Liver (tissue), 9 donors: ENCODE measurements around the gene CTSF. TPM values are rescaled to one million over a fixed set of nuclear protein-coding genes. Genes with fewer than 3 reads are reported as not detected.

Experiments
- DNase-seq: peaks from one replicate; pipeline ENCODE4 v3.0.0-alpha.2; 2017; ENCODE audit warnings: low spot score
- H3K27ac ChIP-seq, 2 donors: one replicate each; pipeline ENCODE4 v1.7.0; 2013; ENCODE audit warnings: inconsistent platforms in 2 of 2, low read length in 2 of 2, control low read depth in 1 of 2, low read depth in 1 of 2, mild to moderate bottlenecking in 1 of 2
- H3K27me3 ChIP-seq, 4 donors: one replicate each; pipeline versions ENCODE4 v1.6.1 to v1.7.0; 2013; ENCODE audit warnings: low read length in 3 of 4, inconsistent platforms in 1 of 4, mild to moderate bottlenecking in 1 of 4, moderate library complexity in 1 of 4; ENCODE audit not compliant: control insufficient read depth in 4 of 4, insufficient read depth in 4 of 4
- H3K36me3 ChIP-seq, 4 donors: one replicate each; pipeline versions ENCODE4 v1.6.1 to v1.7.0; 2013; ENCODE audit warnings: low read length in 3 of 4, mild to moderate bottlenecking in 3 of 4, low read depth in 1 of 4, moderate library complexity in 1 of 4; ENCODE audit not compliant: control insufficient read depth in 4 of 4, insufficient read depth in 3 of 4
- H3K4me1 ChIP-seq, 4 donors: one replicate each; pipeline versions ENCODE4 v1.6.1 to v1.7.0; 2013; ENCODE audit warnings: low read length in 3 of 4, mild to moderate bottlenecking in 3 of 4, moderate library complexity in 1 of 4; ENCODE audit not compliant: control insufficient read depth in 4 of 4, insufficient read depth in 4 of 4
- H3K4me3 ChIP-seq, 3 donors: one replicate each; pipeline versions ENCODE4 v1.6.1 to v1.7.0; 2013; ENCODE audit warnings: low read length in 3 of 3, control low read depth in 1 of 3, low read depth in 1 of 3, mild to moderate bottlenecking in 1 of 3
- H3K9ac ChIP-seq, 2 donors: one replicate each; pipeline ENCODE4 v1.7.0; 2013; ENCODE audit warnings: low read length in 2 of 2, mild to moderate bottlenecking in 2 of 2, moderate library complexity in 2 of 2, control low read depth in 1 of 2, low read depth in 1 of 2
- H3K9me3 ChIP-seq, 4 donors: one replicate each; pipeline versions ENCODE4 v1.6.1 to v1.7.0; 2013; ENCODE audit warnings: low read length in 3 of 4; ENCODE audit not compliant: control insufficient read depth in 4 of 4
- EGR1 ChIP-seq, 2 donors: IDR thresholded peaks; 2 replicates each; pipeline ENCODE4 v1.6.1; 2016 to 2018; ENCODE audit warnings: antibody characterized with exemption in 2 of 2, low read depth in 2 of 2
- FOXA1 ChIP-seq: IDR thresholded peaks from 2 replicates; pipeline ENCODE4 v1.6.1; 2016; ENCODE audit warnings: antibody characterized with exemption
- FOXA2 ChIP-seq: IDR thresholded peaks from 2 replicates; pipeline ENCODE4 v1.6.1; 2016; ENCODE audit warnings: antibody characterized with exemption
- GABPA ChIP-seq, 2 donors: IDR thresholded peaks in 1 of 2; conservative IDR thresholded peaks in 1 of 2; 2 replicates each; pipeline ENCODE4 v1.6.1; 2016; ENCODE audit warnings: antibody characterized with exemption in 2 of 2, mild to moderate bottlenecking in 1 of 2, moderate library complexity in 1 of 2
- HNF4A ChIP-seq, 2 donors: conservative IDR thresholded peaks; 2 replicates each; pipeline ENCODE4 v1.6.1; 2016; ENCODE audit warnings: antibody characterized with exemption in 2 of 2, mild to moderate bottlenecking in 2 of 2
- HNF4G ChIP-seq: IDR thresholded peaks from 2 replicates; pipeline ENCODE4 v1.6.1; 2016; ENCODE audit warnings: antibody characterized with exemption
- JUND ChIP-seq, 2 donors: IDR thresholded peaks; 2 replicates each; pipeline ENCODE4 v1.6.1; 2016; ENCODE audit warnings: antibody characterized with exemption in 2 of 2
- RAD21 ChIP-seq, 2 donors: IDR thresholded peaks; 2 replicates each; pipeline ENCODE4 v1.6.1; 2016; ENCODE audit warnings: antibody characterized with exemption in 2 of 2, mild to moderate bottlenecking in 2 of 2
- SP1 ChIP-seq: IDR thresholded peaks from 2 replicates; pipeline ENCODE4 v1.6.1; 2018; ENCODE audit warnings: antibody characterized with exemption, mild to moderate bottlenecking
- TAF1 ChIP-seq: conservative IDR thresholded peaks from 2 replicates; pipeline ENCODE4 v1.6.1; 2016; ENCODE audit warnings: antibody characterized with exemption, mild to moderate bottlenecking
- YY1 ChIP-seq: IDR thresholded peaks from 2 replicates; pipeline ENCODE4 v1.6.1; 2016; ENCODE audit warnings: antibody characterized with exemption, mild to moderate bottlenecking
- ZBTB33 ChIP-seq: IDR thresholded peaks from 2 replicates; pipeline ENCODE4 v1.6.1; 2016; ENCODE audit warnings: antibody characterized with exemption
- WGBS: extraction: QIAGEN DNeasy Blood & Tissue Kit; methylation state at CpG from one replicate; pipeline ENCODE4 v1.1.7; 2013; 5-methylcytosine and 5-hydroxymethylcytosine counted together
- polyA plus RNA-seq, 2 donors: library from polyadenylated mRNA; stranded (reverse) in 1 of 2; unstranded in 1 of 2; fragments of 200-250 nt in 1 of 2; fragments of >200 nt in 1 of 2; fragmentation: Nextera tagmentation in 1 of 2; extraction: Ambion mirVana in 1 of 2; gene quantifications; one replicate each; pipeline versions ENCODE4 v1.2.1 to v1.2.3, GENCODE V29; 2013 to 2015
- total RNA-seq, 2 donors: library from RNA; depleted of rRNA; stranded (reverse); fragments of >200 nt; gene quantifications; one replicate each; pipeline ENCODE4 v1.2.3, GENCODE V29; 2014
- TF ChIP-seq, protein P1 (sequence below): fragments of 150-350 bp; IDR thresholded peaks from 2 replicates; pipeline ENCODE4 v1.5.1; 2017; ENCODE audit warnings: improper control_type of control experiment, low read depth, low read length; ENCODE audit not compliant: missing input control
- TF ChIP-seq, protein P2 (sequence below): IDR thresholded peaks from 2 replicates; pipeline ENCODE4 v1.6.1; 2016; ENCODE audit warnings: antibody characterized with exemption
- TF ChIP-seq, protein P3 (sequence below): IDR thresholded peaks from 2 replicates; pipeline ENCODE4 v1.6.1; 2016; ENCODE audit warnings: antibody characterized with exemption, mild to moderate bottlenecking
- TF ChIP-seq, protein P4 (sequence below): IDR thresholded peaks from 2 replicates; pipeline ENCODE4 v1.6.1; 2016; ENCODE audit warnings: antibody characterized with exemption
- donor health status: healthy.
- donor health status: healthy.
- donor health status: healthy.
- donor health status: healthy.
- donor health status: healthy.

CTSF gene
- total and polyA plus RNA-seq, 4 donors, result 8.5 to 31.9 (median 24.0) TPM

GRCh38 chr11:66546966-66547661, 21.3 kb downstream of the CTSF start:
- Histone ChIP-seq H3K4me3 (no peak overlapping the region), H3K9me3 (no peaks in the 10 kb centered on the region), H3K27ac (no peak overlapping the region), H3K4me1 (peaks cover 5 to 12% (median 8%) of the 10 kb centered on the region in 4 donors), H3K36me3 (peaks cover 0 to 9% (median 4%) of the 10 kb centered on the region in 4 donors), H3K9ac (no peak overlapping the region), H3K27me3 (no peaks in the 10 kb centered on the region)
- TF ChIP-seq, protein P1, sequence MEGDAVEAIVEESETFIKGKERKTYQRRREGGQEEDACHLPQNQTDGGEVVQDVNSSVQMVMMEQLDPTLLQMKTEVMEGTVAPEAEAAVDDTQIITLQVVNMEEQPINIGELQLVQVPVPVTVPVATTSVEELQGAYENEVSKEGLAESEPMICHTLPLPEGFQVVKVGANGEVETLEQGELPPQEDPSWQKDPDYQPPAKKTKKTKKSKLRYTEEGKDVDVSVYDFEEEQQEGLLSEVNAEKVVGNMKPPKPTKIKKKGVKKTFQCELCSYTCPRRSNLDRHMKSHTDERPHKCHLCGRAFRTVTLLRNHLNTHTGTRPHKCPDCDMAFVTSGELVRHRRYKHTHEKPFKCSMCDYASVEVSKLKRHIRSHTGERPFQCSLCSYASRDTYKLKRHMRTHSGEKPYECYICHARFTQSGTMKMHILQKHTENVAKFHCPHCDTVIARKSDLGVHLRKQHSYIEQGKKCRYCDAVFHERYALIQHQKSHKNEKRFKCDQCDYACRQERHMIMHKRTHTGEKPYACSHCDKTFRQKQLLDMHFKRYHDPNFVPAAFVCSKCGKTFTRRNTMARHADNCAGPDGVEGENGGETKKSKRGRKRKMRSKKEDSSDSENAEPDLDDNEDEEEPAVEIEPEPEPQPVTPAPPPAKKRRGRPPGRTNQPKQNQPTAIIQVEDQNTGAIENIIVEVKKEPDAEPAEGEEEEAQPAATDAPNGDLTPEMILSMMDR, result no peak
- no peak for TF ChIP-seq FOXA1
- no peak for TF ChIP-seq TAF1
- TF ChIP-seq YY1, result no peak
- TF ChIP-seq HNF4G, result no peak
- no peak for TF ChIP-seq EGR1 (IDR thresholded peaks at IDR 0.05; ENCODE audit: low read depth in 2 of 2)
- TF ChIP-seq, protein P2, sequence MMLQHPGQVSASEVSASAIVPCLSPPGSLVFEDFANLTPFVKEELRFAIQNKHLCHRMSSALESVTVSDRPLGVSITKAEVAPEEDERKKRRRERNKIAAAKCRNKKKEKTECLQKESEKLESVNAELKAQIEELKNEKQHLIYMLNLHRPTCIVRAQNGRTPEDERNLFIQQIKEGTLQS, result no peak
- TF ChIP-seq JUND (IDR thresholded peaks at IDR 0.05), result no peak
- no peak for TF ChIP-seq ZBTB33
- TF ChIP-seq SP1, result no peak
- no peak for TF ChIP-seq HNF4A (conservative IDR thresholded peaks at IDR 0.05)
- TF ChIP-seq, protein P3, sequence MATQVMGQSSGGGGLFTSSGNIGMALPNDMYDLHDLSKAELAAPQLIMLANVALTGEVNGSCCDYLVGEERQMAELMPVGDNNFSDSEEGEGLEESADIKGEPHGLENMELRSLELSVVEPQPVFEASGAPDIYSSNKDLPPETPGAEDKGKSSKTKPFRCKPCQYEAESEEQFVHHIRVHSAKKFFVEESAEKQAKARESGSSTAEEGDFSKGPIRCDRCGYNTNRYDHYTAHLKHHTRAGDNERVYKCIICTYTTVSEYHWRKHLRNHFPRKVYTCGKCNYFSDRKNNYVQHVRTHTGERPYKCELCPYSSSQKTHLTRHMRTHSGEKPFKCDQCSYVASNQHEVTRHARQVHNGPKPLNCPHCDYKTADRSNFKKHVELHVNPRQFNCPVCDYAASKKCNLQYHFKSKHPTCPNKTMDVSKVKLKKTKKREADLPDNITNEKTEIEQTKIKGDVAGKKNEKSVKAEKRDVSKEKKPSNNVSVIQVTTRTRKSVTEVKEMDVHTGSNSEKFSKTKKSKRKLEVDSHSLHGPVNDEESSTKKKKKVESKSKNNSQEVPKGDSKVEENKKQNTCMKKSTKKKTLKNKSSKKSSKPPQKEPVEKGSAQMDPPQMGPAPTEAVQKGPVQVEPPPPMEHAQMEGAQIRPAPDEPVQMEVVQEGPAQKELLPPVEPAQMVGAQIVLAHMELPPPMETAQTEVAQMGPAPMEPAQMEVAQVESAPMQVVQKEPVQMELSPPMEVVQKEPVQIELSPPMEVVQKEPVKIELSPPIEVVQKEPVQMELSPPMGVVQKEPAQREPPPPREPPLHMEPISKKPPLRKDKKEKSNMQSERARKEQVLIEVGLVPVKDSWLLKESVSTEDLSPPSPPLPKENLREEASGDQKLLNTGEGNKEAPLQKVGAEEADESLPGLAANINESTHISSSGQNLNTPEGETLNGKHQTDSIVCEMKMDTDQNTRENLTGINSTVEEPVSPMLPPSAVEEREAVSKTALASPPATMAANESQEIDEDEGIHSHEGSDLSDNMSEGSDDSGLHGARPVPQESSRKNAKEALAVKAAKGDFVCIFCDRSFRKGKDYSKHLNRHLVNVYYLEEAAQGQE, result no peak
- TF ChIP-seq, protein P4, sequence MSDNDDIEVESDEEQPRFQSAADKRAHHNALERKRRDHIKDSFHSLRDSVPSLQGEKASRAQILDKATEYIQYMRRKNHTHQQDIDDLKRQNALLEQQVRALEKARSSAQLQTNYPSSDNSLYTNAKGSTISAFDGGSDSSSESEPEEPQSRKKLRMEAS, result no peak
- TF ChIP-seq FOXA2, result no peak
- no peak for TF ChIP-seq RAD21 (IDR thresholded peaks at IDR 0.05)
- TF ChIP-seq GABPA (IDR thresholded peaks at IDR 0.05 in 1 of 2, conservative IDR thresholded peaks at IDR 0.05 in 1 of 2), result no peak
- no peak for DNase-seq
- 40% methylated on average over 18 of the region's 18 CpGs for WGBS
